Heart left ventricle (tissue), 16 donors: ENCODE measurements around the gene TKT. TPM values are rescaled to one million over a fixed set of nuclear protein-coding genes. Genes with fewer than 3 reads are reported as not detected.
A peak's percentile ranks its signal among the peaks of the same experiment; 100 is the strongest.

ENCODE experiments used
- ATAC-seq, 4 donors: fragments of 200-7000 bp; cut with Tn5 transposase; one replicate each; pipeline ENCODE4 v1.9.1; 2020 to 2022; ENCODE audit warnings: moderate library complexity in 4 of 4, mild to moderate bottlenecking in 3 of 4, moderate number of reproducible peaks in 1 of 4
- DNase-seq, 5 donors: peaks; one replicate each; pipeline ENCODE4 v3.0.0-alpha.2; 2020
- H3K27ac ChIP-seq, 12 donors: fragments of 200-600 bp; sonication (generic) in 4 of 12; one replicate each; pipeline versions ENCODE4 v1.5.0 to v1.8.0; 2016 to 2022; ENCODE audit warnings: mild to moderate bottlenecking in 2 of 12
- H3K27me3 ChIP-seq, 9 donors: fragments of 200-600 bp; sonication (generic) in 2 of 9; one replicate each; pipeline versions ENCODE4 v1.5.1 to v1.8.0; 2016 to 2022; ENCODE audit warnings: mild to moderate bottlenecking in 3 of 9
- H3K36me3 ChIP-seq, 9 donors: fragments of 200-600 bp; sonication (generic) in 2 of 9; one replicate each; pipeline versions ENCODE4 v1.5.0 to v1.8.0; 2018 to 2022; ENCODE audit warnings: mild to moderate bottlenecking in 2 of 9
- H3K4me1 ChIP-seq, 12 donors: fragments of 200-600 bp; sonication (generic) in 4 of 12; one replicate each; pipeline versions ENCODE4 v1.5.0 to v1.8.0; 2016 to 2022; ENCODE audit warnings: mild to moderate bottlenecking in 3 of 12
- H3K4me3 ChIP-seq, 12 donors: fragments of 200-600 bp; sonication (generic) in 4 of 12; one replicate each; pipeline versions ENCODE4 v1.5.0 to v1.8.0; 2017 to 2022; ENCODE audit warnings: mild to moderate bottlenecking in 9 of 12, moderate library complexity in 4 of 12
- H3K9me3 ChIP-seq, 12 donors: fragments of 200-600 bp; sonication (generic) in 4 of 12; one replicate each; pipeline versions ENCODE4 v1.5.0 to v1.8.0; 2016 to 2022; ENCODE audit warnings: mild to moderate bottlenecking in 1 of 12
- POLR2A ChIP-seq, 2 donors: fragments of 450-650 bp; IDR thresholded peaks; one replicate each; pipeline ENCODE4 v1.6.1; 2017; ENCODE audit warnings: antibody characterized with exemption in 2 of 2, mild to moderate bottlenecking in 2 of 2, moderate library complexity in 2 of 2
- WGBS, 4 donors: extraction: QIAGEN DNeasy Blood & Tissue Kit in 2 of 4; methylation state at CpG; one replicate each; pipeline versions ENCODE4 v1.1.5 to v1.1.7; 2013 to 2018; 5-methylcytosine and 5-hydroxymethylcytosine counted together
- intact Hi-C, 10 donors: fragments of 100-400 bp; cut with DNase I; formaldehyde crosslinking; loops; one replicate each; pipeline versions ENCODE4 v1.11.1 to v1.14.2; 2022
- polyA plus RNA-seq, 2 donors: library from polyadenylated mRNA; stranded (reverse); fragments of 200-250 nt; gene quantifications; one replicate each; pipeline ENCODE4 v1.2.3, GENCODE V29; 2013
- total RNA-seq, 9 donors: library from RNA; depleted of rRNA in 2 of 9; stranded (reverse); fragments of >200 nt in 2 of 9; fragmentation: NEBNext Ultra II Directional in 3 of 9; extraction: Animal tissue kit (Norgen Biotek cat#: 25700) in 3 of 9; gene quantifications; one replicate each; pipeline versions ENCODE4 v1.1.0 to v1.2.4, GENCODE V29; 2016 to 2023
- TF ChIP-seq, protein P1 (sequence below), 12 donors: fragments of 200-600 bp; sonication (generic) in 4 of 12; IDR thresholded peaks; one replicate each; pipeline versions ENCODE4 v1.5.0 to v1.8.0; 2018 to 2022; ENCODE audit warnings: antibody characterized with exemption in 12 of 12, mild to moderate bottlenecking in 5 of 12
- donor health status: ischemic (EF 13 %, LVEDD 7.1; RV severe dilation, severe dysfunction).
- donor health status: healthy with polysubstance abuse.
- donor health status: DM: no; HTN: yes; CAD: no.
- donor health status: DM: no; HTN: no; CAD: no.
- donor health status: ischemic (EF 25% LVEDD 6.9; RV normal size, moderate dysfunction).
- donor health status: ischemic (EF 25% LVEDD 5.7; RV mildly dilated, moderate dysfunction).
- donor health status: healthy.
- donor health status: DM: yes; HTN: yes; CAD: no.
- donor health status: ischemic (EF 35%, LVEDD 5.7; RV mildly dilated, moderate dysfunction).
- donor health status: nonischemic (EF 11% LVEDD 7.7; RV severe dilation, severe dysfunction).
- donor health status: DM: yes; HTN: yes; CAD: no.
- donor health status: PGD.
- donor health status: ischemic (EF 29% LVEDD 5.4; RV normal size, mild dysfunction).
- donor health status: nonischemic (EF 23%, LVEDD 6.1; RV moderate dilation, normal function).

The TKT gene
- total and polyA plus RNA-seq, 11 donors, result 20.6 to 111 (median 36.6) TPM

GRCh38 chr3:53226142-53226840, 29.5 kb downstream of the TKT start:
- H3K4me3 ChIP-seq, result no peak overlapping the region
- H3K27me3 ChIP-seq, result no peaks in the 10 kb centered on the region
- peak in 1 of 5 donors; percentile 8 for DNase-seq
- intact Hi-C loops, result loop anchor here in 2 of 10 donors (10.0 kb wide), 2 partner anchors 479 to 489 kb away; no protein-coding TSS in a partner anchor
- TF ChIP-seq, protein P1, sequence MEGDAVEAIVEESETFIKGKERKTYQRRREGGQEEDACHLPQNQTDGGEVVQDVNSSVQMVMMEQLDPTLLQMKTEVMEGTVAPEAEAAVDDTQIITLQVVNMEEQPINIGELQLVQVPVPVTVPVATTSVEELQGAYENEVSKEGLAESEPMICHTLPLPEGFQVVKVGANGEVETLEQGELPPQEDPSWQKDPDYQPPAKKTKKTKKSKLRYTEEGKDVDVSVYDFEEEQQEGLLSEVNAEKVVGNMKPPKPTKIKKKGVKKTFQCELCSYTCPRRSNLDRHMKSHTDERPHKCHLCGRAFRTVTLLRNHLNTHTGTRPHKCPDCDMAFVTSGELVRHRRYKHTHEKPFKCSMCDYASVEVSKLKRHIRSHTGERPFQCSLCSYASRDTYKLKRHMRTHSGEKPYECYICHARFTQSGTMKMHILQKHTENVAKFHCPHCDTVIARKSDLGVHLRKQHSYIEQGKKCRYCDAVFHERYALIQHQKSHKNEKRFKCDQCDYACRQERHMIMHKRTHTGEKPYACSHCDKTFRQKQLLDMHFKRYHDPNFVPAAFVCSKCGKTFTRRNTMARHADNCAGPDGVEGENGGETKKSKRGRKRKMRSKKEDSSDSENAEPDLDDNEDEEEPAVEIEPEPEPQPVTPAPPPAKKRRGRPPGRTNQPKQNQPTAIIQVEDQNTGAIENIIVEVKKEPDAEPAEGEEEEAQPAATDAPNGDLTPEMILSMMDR (IDR thresholded peaks at IDR 0.05), result no peak
- no peak for TF ChIP-seq POLR2A (IDR thresholded peaks at IDR 0.05)
- WGBS, 4 donors, result 86 to 94% (median 90%) methylated on average over 9 to 12 of the region's 12 CpGs
- H3K27ac ChIP-seq, result peak overlapping the region in 1 of 12 donors; percentile 4
- H3K36me3 ChIP-seq, result peaks cover 5 to 86% (median 77%) of the 10 kb centered on the region in 9 donors
- no peak for ATAC-seq
- H3K9me3 ChIP-seq, result no peaks in the 10 kb centered on the region
- H3K4me1 ChIP-seq, result no peaks in the 10 kb centered on the region

- Histone ChIP-seq H3K4me3 (no peak overlapping the region), H3K27ac (no peak overlapping the region), H3K27me3 (no peaks in the 10 kb centered on the region), H3K36me3 (peaks cover 5 to 80% (median 70%) of the 10 kb centered on the region in 9 donors), H3K4me1 (no peaks in the 10 kb centered on the region), H3K9me3 (no peaks in the 10 kb centered on the region)
- intact Hi-C loops, result loop anchor here in 2 of 10 donors (10.0 kb wide), 2 partner anchors 479 to 489 kb away; no protein-coding TSS in a partner anchor
- ATAC-seq (no peak), DNase-seq (peak in 1 of 5 donors; percentile 2)
- TF ChIP-seq, protein P1 (IDR thresholded peaks at IDR 0.05), result no peak
- no peak for TF ChIP-seq POLR2A (IDR thresholded peaks at IDR 0.05)
- 87 to 92% (median 90%) methylated on average over 7 of the region's 7 CpGs for WGBS, 4 donors
Observed at GRCh38 chr3:53225651-53226050, 30.2 kb downstream of the TKT start.

DNA sequence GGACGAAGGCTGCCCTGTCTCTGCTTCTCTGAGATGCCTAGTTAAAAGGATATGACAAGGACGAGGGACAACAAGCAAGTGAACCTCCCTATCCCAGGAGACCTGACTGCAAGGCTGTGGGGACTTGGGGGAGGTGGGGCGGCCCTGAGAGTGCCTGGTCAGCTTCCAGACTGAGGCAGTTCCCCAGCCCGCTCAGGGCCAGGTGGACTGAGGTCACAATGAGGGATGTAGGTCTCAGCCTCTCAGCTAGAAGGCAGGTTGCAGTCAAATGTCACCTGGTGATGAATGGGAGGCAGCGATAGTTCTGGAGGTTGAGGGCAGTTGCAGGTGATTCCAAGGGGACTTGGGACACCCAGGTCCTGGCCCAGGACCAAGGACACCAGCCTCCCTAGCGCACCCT, 30.6 kb downstream of the TKT start:
- Histone ChIP-seq H3K36me3 (peaks cover 5 to 75% (median 66%) of the 10 kb centered on the region in 9 donors), H3K4me1 (peaks cover 0 to under 1% (median 0%) of the 10 kb centered on the region in 12 donors), H3K4me3 (no peak overlapping the region), H3K27ac (no peak overlapping the region), H3K27me3 (no peaks in the 10 kb centered on the region), H3K9me3 (no peaks in the 10 kb centered on the region)
- TF ChIP-seq, protein P1 (IDR thresholded peaks at IDR 0.05), result no peak
- no peak for TF ChIP-seq POLR2A (IDR thresholded peaks at IDR 0.05)
- peak in 1 of 5 donors; percentile 25 for DNase-seq
- no peak for ATAC-seq
- intact Hi-C loops, result loop anchor here in 2 of 10 donors (10.0 kb wide), 2 partner anchors 480 to 490 kb away; no protein-coding TSS in a partner anchor
- WGBS, 4 donors, result 81 to 90% (median 87%) methylated on average over 5 to 6 of the region's 6 CpGs

DNA sequence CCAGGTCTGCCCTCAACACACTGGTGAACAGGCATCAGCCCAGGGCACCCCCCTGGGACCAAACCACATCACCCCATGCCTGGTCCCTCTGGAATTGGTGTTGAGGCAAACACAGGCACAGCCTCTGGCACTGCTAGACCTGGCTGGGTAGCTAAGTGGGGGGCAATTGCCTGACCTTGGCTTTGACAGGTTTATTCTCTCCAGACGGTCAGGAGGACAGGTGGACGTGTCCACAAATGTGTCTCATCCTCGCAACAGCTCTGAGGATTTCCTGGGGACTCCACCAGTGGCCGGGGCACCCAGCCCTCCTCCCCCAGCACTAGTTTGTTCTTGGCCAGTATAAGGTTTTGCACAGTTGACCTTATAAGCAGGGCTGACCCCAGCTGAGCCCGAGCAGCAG, 31.3 kb downstream of the TKT start:
- intact Hi-C loops, result loop anchor here in 4 of 10 donors (5.0 to 10.0 kb wide), 4 partner anchors 63 to 490 kb away; no protein-coding TSS in a partner anchor
- ATAC-seq (no peak), DNase-seq (peak in 1 of 5 donors; percentile 13)
- Histone ChIP-seq H3K9me3 (no peaks in the 10 kb centered on the region), H3K36me3 (peaks cover 5 to 68% (median 59%) of the 10 kb centered on the region in 9 donors), H3K27me3 (no peaks in the 10 kb centered on the region), H3K27ac (no peak overlapping the region), H3K4me3 (no peak overlapping the region), H3K4me1 (peaks cover 0 to 6% (median 0%) of the 10 kb centered on the region in 12 donors)
- 85 to 94% (median 87%) methylated on average over 5 of the region's 5 CpGs for WGBS, 4 donors
- TF ChIP-seq, protein P1 (IDR thresholded peaks at IDR 0.05), result no peak
- no peak for TF ChIP-seq POLR2A (IDR thresholded peaks at IDR 0.05)
